GM12878 (cell line): ENCODE results near the gene ZNF627. TPM values are rescaled to one million over a fixed set of nuclear protein-coding genes. Genes with fewer than 3 reads are reported as not detected.

Source experiments
- ATAC-seq: fragments of 200-7000 bp; cut with Tn5 transposase; 3 replicates; pipeline ENCODE4 v1.9.1; 2020; ENCODE audit warnings: mild to moderate bottlenecking, moderate library complexity
- BruUV-seq: library from RNA; stranded (reverse); fragments of 400-500 nt; replicated peaks from 2 replicates; lab custom pipeline; 2021; lab: Mats Ljungman, UMichigan
- CTCF ChIA-PET: fragments of 300-600 bp; sonication (Branson Sonifier 250); formaldehyde crosslinking; extraction: SDS; loops from one replicate; lab custom pipeline; 2021; ENCODE audit warnings: inconsistent platforms; lab: Yijun Ruan, JAX
- POLR2A ChIA-PET: fragments of 350-600 bp; formaldehyde crosslinking; extraction: SDS; loops from one replicate; lab custom pipeline; 2021; ENCODE audit warnings: inconsistent platforms; lab: Charles Lee
- RAD21 ChIA-PET: fragments of 300-600 bp; sonication (Branson Sonifier 250); formaldehyde crosslinking; loops from one replicate; lab custom pipeline; 2023; ENCODE audit warnings: antibody characterized with exemption; ENCODE audit not compliant: unreplicated experiment; lab: Charles Lee
- SMC1A ChIA-PET: fragments of 300-600 bp; sonication (Branson Sonifier 250); formaldehyde crosslinking; loops from one replicate; lab custom pipeline; 2023; ENCODE audit not compliant: unreplicated experiment, uncharacterized antibody; lab: Charles Lee
- DNase-seq: peaks from one replicate; pipeline ENCODE4 v3.0.0-alpha.2; 2011; ENCODE audit warnings: low read depth, low spot score
- FAIRE-seq: peaks from 3 replicates; lab custom pipeline; 2011; peaks lifted over from hg19 to GRCh38; lab: Jason Lieb, UNC
- H2AFZ ChIP-seq: 2 replicates; pipeline ENCODE4 v1.6.0; 2011; ENCODE audit warnings: low read depth, low read length, control low read depth; ENCODE audit not compliant: control insufficient read depth
- H3K27ac ChIP-seq: 2 replicates; pipeline ENCODE4 v1.5.1; 2011; ENCODE audit warnings: control low read depth; ENCODE audit not compliant: control insufficient read depth, insufficient read depth
- H3K27me3 ChIP-seq, 2 experiments: replicated peaks in 1 of 2; 2 replicates each; pipeline versions ENCODE4 v1.6.0 to v1.6.1; 2011; ENCODE audit warnings: low read length in 1 of 2; ENCODE audit not compliant: control insufficient read depth in 2 of 2, insufficient read depth in 2 of 2
- H3K36me3 ChIP-seq, 2 experiments: 2 replicates each; pipeline ENCODE4 v1.5.1; 2011; ENCODE audit warnings: low read length in 1 of 2; ENCODE audit not compliant: control insufficient read depth in 2 of 2, insufficient read depth in 2 of 2
- H3K4me1 ChIP-seq: 2 replicates; pipeline ENCODE4 v1.6.1; 2011; ENCODE audit warnings: mild to moderate bottlenecking, low read length, moderate library complexity, mixed read lengths; ENCODE audit not compliant: control insufficient read depth, insufficient read depth
- H3K4me2 ChIP-seq: 2 replicates; pipeline ENCODE4 v1.6.0; 2011; ENCODE audit warnings: control low read depth; ENCODE audit not compliant: control insufficient read depth, insufficient read depth
- H3K4me3 ChIP-seq: fragments of 200-600 bp; sonication (generic); 2 replicates; pipeline ENCODE4 v1.5.1; 2016
- H3K79me2 ChIP-seq: 2 replicates; pipeline ENCODE4 v1.6.0; 2011; ENCODE audit warnings: low read length; ENCODE audit not compliant: control insufficient read depth, insufficient read depth
- H3K9ac ChIP-seq: 2 replicates; pipeline ENCODE4 v1.8.0; 2011; ENCODE audit warnings: low read length, control low read depth, mixed read lengths; ENCODE audit not compliant: control insufficient read depth, insufficient read depth
- H3K9me3 ChIP-seq: replicated peaks from 3 replicates; pipeline ENCODE4 v1.5.1; 2011; ENCODE audit warnings: mild to moderate bottlenecking, low read length; ENCODE audit not compliant: control insufficient read depth, insufficient read depth
- H4K20me1 ChIP-seq: 2 replicates; pipeline ENCODE4 v1.6.0; 2011; ENCODE audit not compliant: control insufficient read depth, insufficient read depth
- ATF7 ChIP-seq: fragments of 450-650 bp; IDR thresholded peaks from 2 replicates; pipeline ENCODE4 v1.6.1; 2016; ENCODE audit warnings: low read depth, mild to moderate bottlenecking
- CHD2 ChIP-seq: IDR thresholded peaks from 2 replicates; pipeline ENCODE4 v1.6.1; 2011; ENCODE audit warnings: low read depth, low read length, improper control_type of control experiment, borderline replicate concordance
- GABPA ChIP-seq: IDR thresholded peaks from 2 replicates; pipeline ENCODE4 v1.6.1; 2014; ENCODE audit warnings: antibody characterized with exemption, low read depth, mild to moderate bottlenecking, inconsistent platforms
- HDGF ChIP-seq: fragments of 450-650 bp; IDR thresholded peaks from 2 replicates; pipeline ENCODE4 v1.6.1; 2016; ENCODE audit warnings: antibody characterized with exemption
- PAX5 ChIP-seq: IDR thresholded peaks from 2 replicates; pipeline ENCODE4 v1.6.1; 2011; ENCODE audit warnings: low read depth, low read length, borderline replicate concordance
- REST ChIP-seq: IDR thresholded peaks from 2 replicates; pipeline ENCODE4 v1.6.1; 2012; ENCODE audit warnings: mild to moderate bottlenecking, low read depth, low read length
- SPI1 ChIP-seq: IDR thresholded peaks from 2 replicates; pipeline ENCODE4 v1.6.1; 2011; ENCODE audit warnings: low read depth, mild to moderate bottlenecking, low read length, moderate library complexity, borderline replicate concordance; ENCODE audit not compliant: insufficient read depth
- STAT3 ChIP-seq: IDR thresholded peaks from 2 replicates; pipeline ENCODE4 v1.6.1; 2011; ENCODE audit warnings: low read depth, low read length, improper control_type of control experiment
- WGBS: methylation state at CpG from one replicate; pipeline ENCODE4 v1.1.6; 2016; ENCODE audit warnings: low lambda C conversion rate; ENCODE audit not compliant: insufficient replicate concordance, insufficient coverage; ENCODE audit errors: missing lambda C conversion rate; 5-methylcytosine and 5-hydroxymethylcytosine counted together
- in situ Hi-C: fragments of 300-500 bp; cut with MboI; formaldehyde crosslinking; loops from 9 replicates; pipeline ENCODE4 v1.14.3; 2018; ENCODE audit warnings: mixed read lengths
- intact Hi-C: fragments of 100-400 bp; cut with micrococcal nuclease; formaldehyde crosslinking; loops from one replicate; pipeline ENCODE4 v1.14.2; 2022; ENCODE audit not compliant: unreplicated experiment
- polyA plus RNA-seq, 11 experiments: library from polyadenylated mRNA; depleted of rRNA in 4 of 11; unstranded in 6 of 11; stranded (reverse) in 5 of 11; fragments of >200 nt; fragmentation: Nextera tagmentation in 4 of 11; fragmentation: Illumina TruSeq in 1 of 11; extraction: Ambion mirVana in 4 of 11; extraction: Trizol in 1 of 11; gene quantifications; 1 replicate in 1 of 11; 2 replicates in 10 of 11; pipeline versions ENCODE4 v1.2.1 to v1.2.3, GENCODE V29; 2011 to 2016; ENCODE audit warnings: inconsistent platforms in 2 of 11, missing spikeins in 2 of 11, low read depth in 1 of 11
- total RNA-seq, 4 experiments: library from RNA; depleted of rRNA in 3 of 4; stranded (reverse); fragments of >200 nt in 3 of 4; fragmentation: Illumina TruSeq in 1 of 4; extraction: Trizol in 1 of 4; gene quantifications; 2 replicates each; pipeline versions ENCODE4 v1.2.1 to v1.2.3, GENCODE V29; 2013 to 2021
- TF ChIP-seq, protein P1 (sequence below): IDR thresholded peaks from 2 replicates; pipeline ENCODE4 v1.6.1; 2011; ENCODE audit warnings: borderline replicate concordance, low read depth, mild to moderate bottlenecking, moderate library complexity, mixed read lengths, low read length; ENCODE audit not compliant: insufficient read depth; ENCODE audit errors: extremely low read length
- TF ChIP-seq, protein P2 (sequence below): IDR thresholded peaks from 2 replicates; pipeline ENCODE4 v1.6.1; 2012; ENCODE audit warnings: low read depth, low read length, improper control_type of control experiment
- TF ChIP-seq, protein P3 (sequence below): fragments of 450-650 bp; IDR thresholded peaks from 2 replicates; pipeline ENCODE4 v1.6.1; 2016; ENCODE audit warnings: mild to moderate bottlenecking

The ZNF627 gene
- total and polyA plus RNA-seq, 10 of the 15 experiments (the other 5 are each of a cell fraction or from before 2014, with no cell fraction given), result 5.1 to 13.7 (median 10.2) TPM

GRCh38 chr19:11558881-11559828 is 38.1 kb upstream of the ZNF627 start, which contains the start of gene ELOF1:
Gene ELOF1, minus strand, starts transcription at chr19:11559230. Its CDS starts 4,883 bp downstream, at chr19:11554347.
- peak within 1 kb of the TSS; percentile 94 for H3K4me3 ChIP-seq
- RAD21 ChIA-PET, result interaction anchor here (0.6 to 6.9 kb wide), 22 partner anchors 9 to 581 kb away, joined by 3 to 172 read pairs (median 3); partner anchors contain the start of genes ECSIT, SWSAP1 and ZNF20
- no peaks in the 10 kb centered on the region for H4K20me1 ChIP-seq
- FAIRE-seq, result peak; percentile 85
- peaks cover 44% of the 10 kb centered on the region for H3K79me2 ChIP-seq
- 2% methylated on average over 53 of the region's 57 CpGs for WGBS
- peak; percentile 96 for DNase-seq
- no peaks in the 10 kb centered on the region; a peak in 2 of 4 replicates for H3K36me3 ChIP-seq
- intact Hi-C loops, result no loop called here
- POLR2A ChIA-PET, result interaction anchor here (0.6 to 6.8 kb wide), 16 partner anchors 10 to 369 kb away, joined by 3 to 94 read pairs (median 4); partner anchors contain the start of genes SWSAP1 and ZNF627
- CTCF ChIA-PET, result interaction anchor here (0.8 to 9.1 kb wide), 16 partner anchors 9 to 273 kb away, joined by 3 to 225 read pairs (median 4); partner anchors contain the start of genes ECSIT and ZNF491
- peak within 1 kb of the TSS; percentile 87 for H2AFZ ChIP-seq
- ATAC-seq, result peak; percentile 90
- peak within 1 kb of the TSS; percentile 85 for H3K4me2 ChIP-seq
- peak within 1 kb of the TSS; percentile 58 for H3K27ac ChIP-seq
- peak within 1 kb of the TSS; percentile 61 for H3K9ac ChIP-seq
- SMC1A ChIA-PET, result interaction anchor here (0.8 to 8.5 kb wide), 9 partner anchors 9 to 77 kb away, joined by 3 to 215 read pairs (median 6); partner anchors contain the start of gene ACP5
- peaks cover 5% of the 10 kb centered on the region for H3K4me1 ChIP-seq
- H3K9me3 ChIP-seq, result no peaks in the 10 kb centered on the region
- BruUV-seq, result TSS peak; percentile 98
- in situ Hi-C loops, result no loop called here
- H3K27me3 ChIP-seq, result no peaks in the 10 kb centered on the region
- TF ChIP-seq ATF7 (no peak), HDGF (peak; percentile 92), GABPA (peak; percentile 92), SPI1 (0 out of 2 replicates have a peak, but pooled peaks have one; percentile 18), STAT3 (no peak), PAX5 (0 out of 2 replicates have a peak, but pooled peaks have one; percentile 19), REST (no peak), CHD2 (peak; percentile 52; the same call in 1 of the 2 replicates)
- TF ChIP-seq, protein P1, sequence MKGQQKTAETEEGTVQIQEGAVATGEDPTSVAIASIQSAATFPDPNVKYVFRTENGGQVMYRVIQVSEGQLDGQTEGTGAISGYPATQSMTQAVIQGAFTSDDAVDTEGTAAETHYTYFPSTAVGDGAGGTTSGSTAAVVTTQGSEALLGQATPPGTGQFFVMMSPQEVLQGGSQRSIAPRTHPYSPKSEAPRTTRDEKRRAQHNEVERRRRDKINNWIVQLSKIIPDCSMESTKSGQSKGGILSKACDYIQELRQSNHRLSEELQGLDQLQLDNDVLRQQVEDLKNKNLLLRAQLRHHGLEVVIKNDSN, result no peak
- TF ChIP-seq, protein P2, sequence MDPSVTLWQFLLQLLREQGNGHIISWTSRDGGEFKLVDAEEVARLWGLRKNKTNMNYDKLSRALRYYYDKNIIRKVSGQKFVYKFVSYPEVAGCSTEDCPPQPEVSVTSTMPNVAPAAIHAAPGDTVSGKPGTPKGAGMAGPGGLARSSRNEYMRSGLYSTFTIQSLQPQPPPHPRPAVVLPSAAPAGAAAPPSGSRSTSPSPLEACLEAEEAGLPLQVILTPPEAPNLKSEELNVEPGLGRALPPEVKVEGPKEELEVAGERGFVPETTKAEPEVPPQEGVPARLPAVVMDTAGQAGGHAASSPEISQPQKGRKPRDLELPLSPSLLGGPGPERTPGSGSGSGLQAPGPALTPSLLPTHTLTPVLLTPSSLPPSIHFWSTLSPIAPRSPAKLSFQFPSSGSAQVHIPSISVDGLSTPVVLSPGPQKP, result peak; percentile 78
- TF ChIP-seq, protein P3, sequence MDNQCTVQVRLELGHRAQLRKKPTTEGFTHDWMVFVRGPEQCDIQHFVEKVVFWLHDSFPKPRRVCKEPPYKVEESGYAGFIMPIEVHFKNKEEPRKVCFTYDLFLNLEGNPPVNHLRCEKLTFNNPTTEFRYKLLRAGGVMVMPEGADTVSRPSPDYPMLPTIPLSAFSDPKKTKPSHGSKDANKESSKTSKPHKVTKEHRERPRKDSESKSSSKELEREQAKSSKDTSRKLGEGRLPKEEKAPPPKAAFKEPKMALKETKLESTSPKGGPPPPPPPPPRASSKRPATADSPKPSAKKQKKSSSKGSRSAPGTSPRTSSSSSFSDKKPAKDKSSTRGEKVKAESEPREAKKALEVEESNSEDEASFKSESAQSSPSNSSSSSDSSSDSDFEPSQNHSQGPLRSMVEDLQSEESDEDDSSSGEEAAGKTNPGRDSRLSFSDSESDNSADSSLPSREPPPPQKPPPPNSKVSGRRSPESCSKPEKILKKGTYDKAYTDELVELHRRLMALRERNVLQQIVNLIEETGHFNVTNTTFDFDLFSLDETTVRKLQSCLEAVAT, result no peak; the same call in 1 of the 2 replicates
